ENCODE data around the gene LPCAT3.
"Not testable (repeated sequence)": the region's sequence is repeated elsewhere in the genome, so short reads cannot be mapped to it uniquely, and the experiment has no call there.

Gene LPCAT3

DNA sequence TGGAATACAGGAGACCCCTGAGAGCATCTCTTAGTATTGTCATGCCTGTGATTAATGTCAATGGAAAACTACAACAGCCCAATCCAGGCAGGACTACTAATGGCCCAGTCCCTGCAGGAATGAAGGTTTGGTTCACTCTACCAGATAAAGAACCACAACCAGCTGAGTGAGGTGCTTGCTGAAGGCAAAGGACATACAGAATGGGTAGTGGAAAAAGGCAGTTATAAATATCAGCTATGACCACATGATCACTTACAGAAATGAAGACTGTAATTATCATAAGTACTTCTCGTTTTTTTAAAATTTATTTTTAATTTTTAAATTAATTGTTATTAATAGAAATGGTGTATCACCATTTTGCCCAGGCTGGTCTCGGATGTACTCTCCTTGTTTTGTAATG is 17.2 kb upstream of the LPCAT3 start:
- DNase-seq: no peak

DNA sequence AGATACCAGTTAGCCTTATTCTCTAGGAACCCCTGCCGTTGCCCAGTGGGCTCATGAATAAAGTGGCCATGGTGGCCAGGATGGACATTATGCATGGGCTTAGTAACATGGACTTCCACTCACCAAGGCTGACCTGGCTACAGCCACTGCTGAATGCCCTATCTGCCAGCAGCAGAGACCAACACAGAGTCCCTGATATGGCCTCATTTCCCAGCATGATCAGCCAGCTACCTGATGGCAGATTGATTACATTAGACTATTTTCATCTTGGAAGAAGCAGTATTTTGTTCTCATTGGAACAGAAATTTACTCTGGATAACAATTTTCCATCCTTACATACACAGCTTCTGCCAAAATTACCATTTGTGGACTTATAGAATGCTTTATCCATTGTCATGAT is 16.2 kb upstream of the LPCAT3 start:
- no peak for DNase-seq

DNA sequence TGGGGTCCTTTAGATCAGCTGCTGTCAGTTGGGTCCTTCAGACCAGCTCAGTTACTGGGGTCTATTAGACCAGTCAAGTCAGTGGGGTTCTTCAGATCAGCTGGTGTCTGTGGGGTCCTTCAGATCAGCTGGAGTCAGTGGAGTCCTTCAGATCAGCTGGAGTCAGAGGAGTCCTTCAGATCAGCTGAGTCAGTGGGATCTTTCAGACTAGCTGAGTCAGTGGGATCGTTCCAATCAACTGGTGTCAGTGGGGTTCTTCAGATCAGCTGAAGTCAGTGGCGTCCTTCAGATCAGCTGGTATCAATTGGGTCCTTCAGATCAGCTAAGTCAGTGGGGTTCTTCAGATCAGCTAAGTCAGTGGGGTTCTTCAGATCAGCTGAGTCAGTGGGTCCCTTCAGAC is 14.7 kb upstream of the LPCAT3 start:
- no peak for DNase-seq

GRCh38 chr12:7031306-7031705 is 13.0 kb upstream of the LPCAT3 start:
- DNase-seq: no peak

GRCh38 chr12:7026854-7027253 is 8.6 kb upstream of the LPCAT3 start:
- DNase-seq: no peak

DNA sequence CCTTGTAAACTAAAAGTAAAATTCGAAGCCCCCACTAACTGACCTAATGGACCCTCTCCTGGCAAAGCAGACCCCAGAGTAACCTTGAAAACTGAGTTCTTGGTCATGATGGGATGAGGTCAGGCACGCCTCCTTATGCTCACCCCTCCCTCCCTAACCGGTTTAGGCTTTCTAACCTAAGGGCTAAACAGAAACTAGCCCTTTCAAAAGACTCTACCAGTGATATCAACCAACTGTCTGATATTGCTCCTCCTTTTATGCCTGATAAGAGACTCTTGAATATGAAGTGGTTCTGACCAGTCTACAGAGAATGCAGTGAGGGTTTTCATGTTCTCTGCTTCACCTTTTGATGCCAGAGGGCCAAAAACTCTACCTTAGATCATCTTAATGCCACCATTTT is 4.8 kb upstream of the LPCAT3 start:
- DNase-seq: no peak

DNA sequence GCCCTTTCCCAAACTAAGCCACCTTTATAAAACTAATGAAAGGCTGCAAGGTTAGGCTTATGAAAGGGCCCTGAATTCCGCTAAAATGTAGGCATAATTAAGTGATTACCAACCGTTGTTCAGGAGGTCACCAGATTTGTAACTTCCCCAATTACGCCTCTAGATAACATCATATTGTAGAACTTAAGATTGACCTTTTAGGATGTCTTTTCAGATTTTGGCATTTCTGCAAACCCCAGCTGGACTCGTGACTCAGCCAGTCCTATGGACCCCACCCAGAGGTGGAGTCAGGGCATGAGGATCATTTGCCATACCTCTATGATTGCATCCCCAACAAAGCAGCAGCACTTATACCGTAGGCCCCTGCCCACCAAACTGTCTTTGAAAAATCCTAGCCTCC is 3.7 kb upstream of the LPCAT3 start:
- no peak for DNase-seq

DNA sequence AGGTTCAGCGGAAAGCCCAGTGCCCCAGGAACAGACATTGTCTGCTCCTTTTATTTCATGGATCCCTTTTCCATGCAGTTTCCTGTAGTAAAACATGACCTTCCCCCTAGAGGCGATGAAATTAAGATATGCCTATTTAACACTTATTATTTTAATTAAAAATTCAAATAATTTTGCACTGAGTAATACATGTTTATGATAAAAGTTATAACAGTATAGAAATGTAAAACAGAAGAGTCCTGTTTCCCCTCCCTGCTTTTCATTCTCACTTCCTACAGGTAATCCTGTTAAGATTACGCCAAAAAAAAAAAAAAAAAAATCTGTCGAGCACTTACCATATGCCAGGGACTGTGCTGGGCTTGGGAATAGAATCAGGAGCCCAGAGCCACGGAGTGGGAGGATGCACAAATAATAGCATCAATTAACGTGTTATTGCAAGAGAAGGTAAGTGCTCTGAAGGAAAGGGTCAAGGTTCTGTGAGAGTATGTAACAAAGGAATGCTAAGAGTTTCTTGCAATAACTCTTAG is 830 bp upstream of the LPCAT3 start:
- DNase-seq: no peak

GRCh38 chr12:7017870-7018349 is 366 bp downstream of the LPCAT3 start:
- DNase-seq: no peak

DNA sequence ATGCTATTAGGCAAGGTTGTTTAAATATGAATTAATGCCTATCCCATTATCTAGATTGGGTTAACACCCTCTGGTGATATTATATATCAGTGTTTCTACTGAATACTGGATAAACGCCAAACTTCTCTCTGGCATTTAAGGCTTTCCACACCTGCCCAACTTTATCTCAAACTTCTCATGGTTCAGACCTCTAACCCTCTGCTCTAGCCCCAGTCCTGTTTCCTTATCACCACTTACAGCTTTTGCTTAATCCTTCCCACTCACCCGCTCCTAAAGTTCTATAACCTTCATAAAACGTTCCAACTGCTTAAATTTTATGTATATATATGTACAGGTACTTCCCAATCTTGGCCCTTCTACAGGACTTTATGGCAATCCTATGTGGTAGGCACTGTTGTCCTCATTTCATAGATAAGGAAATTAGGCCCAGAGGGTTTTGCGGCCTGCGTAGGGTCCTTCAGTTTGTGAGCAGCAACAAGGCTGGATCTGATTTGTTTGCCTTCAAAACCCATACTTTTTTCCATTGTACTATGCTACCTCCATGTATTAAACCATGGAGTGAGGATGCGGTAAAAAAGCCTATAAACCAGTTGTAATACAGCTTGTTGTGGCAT is 1.2 kb downstream of the LPCAT3 start:
- DNase-seq: no peak

GRCh38 chr12:7015555-7016370 is 2.5 kb downstream of the LPCAT3 start:
- no peak for DNase-seq

GRCh38 chr12:7013101-7013500 is 5.2 kb downstream of the LPCAT3 start:
- DNase-seq: no peak

- DNase-seq: no peak
Measured at GRCh38 chr12:7012024-7012607, 6.2 kb downstream of the LPCAT3 start.

- not testable (repeated sequence) for DNase-seq
Measured at GRCh38 chr12:7011398-7011797, 6.9 kb downstream of the LPCAT3 start.

DNA sequence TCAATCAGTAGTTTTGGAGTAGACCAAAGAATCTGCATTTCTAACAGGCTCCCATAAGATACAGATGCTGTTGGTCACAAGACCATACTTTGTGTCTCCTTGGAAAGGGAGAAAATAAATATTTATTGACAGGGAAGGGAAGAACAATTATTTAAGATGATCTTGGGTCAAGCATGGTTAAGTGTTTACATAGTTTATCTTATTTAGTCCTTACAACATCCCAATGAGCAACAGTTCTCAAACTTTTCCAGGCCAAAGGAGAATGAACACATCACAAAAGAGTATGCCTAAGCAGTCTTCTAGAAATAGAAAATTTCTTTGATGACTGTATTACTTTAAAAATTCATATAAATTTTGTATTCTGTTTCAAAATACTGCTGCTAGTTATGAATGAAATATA is 8.8 kb downstream of the LPCAT3 start:
- DNase-seq: no peak

GRCh38 chr12:7008864-7009263 is 9.4 kb downstream of the LPCAT3 start:
- DNase-seq: no peak

DNA sequence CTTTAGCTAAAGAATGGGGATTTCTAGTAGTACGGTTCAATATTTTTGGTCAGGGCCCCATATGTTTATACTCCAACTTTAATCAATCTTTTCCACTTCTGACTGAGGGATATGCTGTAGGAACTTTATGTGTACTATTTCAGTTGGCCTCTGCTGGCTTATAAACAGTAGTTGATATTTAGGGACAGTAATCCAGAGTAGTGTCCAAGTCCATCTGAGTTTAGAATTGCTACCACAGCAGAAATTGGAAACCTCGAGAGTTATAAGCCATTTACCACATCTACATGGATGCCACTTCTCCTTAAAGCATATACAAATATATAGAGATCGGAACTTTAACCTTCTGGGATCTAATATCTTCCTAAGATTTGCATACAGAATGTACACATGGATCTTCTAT is 11.6 kb downstream of the LPCAT3 start:
- no peak for DNase-seq

DNA sequence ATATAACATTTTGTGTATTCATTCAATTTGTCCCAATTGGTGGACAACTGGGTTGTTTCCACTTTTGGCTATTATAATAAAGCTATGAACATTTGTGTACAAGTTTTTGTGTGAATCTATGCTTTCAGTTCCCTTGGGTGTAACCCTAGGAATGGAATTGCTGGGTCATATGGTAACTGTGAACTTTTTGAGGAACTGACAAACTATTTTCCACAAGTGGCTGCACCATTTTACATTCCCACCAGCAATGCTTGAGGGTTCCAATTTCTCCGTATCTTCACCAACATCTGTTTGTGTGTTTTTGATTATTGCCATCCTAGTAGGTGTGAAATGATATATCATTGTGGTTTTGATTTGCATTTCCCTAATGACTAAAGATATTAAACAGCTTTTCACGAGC is 13.0 kb downstream of the LPCAT3 start:
- no peak for DNase-seq

GRCh38 chr12:7004840-7005239 is 13.4 kb downstream of the LPCAT3 start:
- DNase-seq: no peak

- DNase-seq: no peak
Measured at GRCh38 chr12:7004287-7004803, 13.9 kb downstream of the LPCAT3 start.

GRCh38 chr12:7001921-7002591 is 16.2 kb downstream of the LPCAT3 start:
- no peak for DNase-seq

GRCh38 chr12:6998715-6999451 is 19.4 kb downstream of the LPCAT3 start:
- no peak for DNase-seq
